SU-DHL-6 (cell line): ENCODE results near the gene ADARB2.
A peak's percentile ranks its signal among the peaks of the same experiment; 100 is the strongest.

Experiments used
- H2AFZ ChIP-seq: fragments of 200-600 bp; sonication (generic); 2 replicates; pipeline ENCODE4 v1.6.1; 2014; ENCODE audit warnings: low read depth, mild to moderate bottlenecking, moderate library complexity, mixed read lengths, antibody characterized with exemption, low read length; ENCODE audit not compliant: severe bottlenecking
- H3F3A ChIP-seq: fragments of 200-600 bp; shearing (Covaris generic); 2 replicates; pipeline ENCODE4 v1.6.0; 2016; ENCODE audit warnings: antibody characterized with exemption, mild to moderate bottlenecking; ENCODE audit not compliant: insufficient read depth
- H3K27ac ChIP-seq: fragments of 200-600 bp; sonication (generic); 2 replicates; pipeline ENCODE4 v1.5.1; 2016; ENCODE audit warnings: low read depth, mild to moderate bottlenecking, low read length, moderate library complexity, mixed read lengths
- H3K27me3 ChIP-seq: fragments of 200-600 bp; sonication (generic), shearing (Covaris generic); 2 replicates; pipeline ENCODE4 v1.6.0; 2014; ENCODE audit warnings: mild to moderate bottlenecking, low read length
- H3K36me3 ChIP-seq: fragments of 200-600 bp; sonication (generic); 2 replicates; pipeline ENCODE4 v1.6.1; 2014; ENCODE audit warnings: mild to moderate bottlenecking, low read length, mixed read lengths
- H3K4me2 ChIP-seq: fragments of 300-600, 200-600 bp; shearing (Covaris generic), sonication (generic); 2 replicates; pipeline ENCODE4 v1.6.0; 2014; ENCODE audit warnings: low read length, low read depth, mild to moderate bottlenecking; ENCODE audit not compliant: poor library complexity, severe bottlenecking
- H3K4me3 ChIP-seq: fragments of 200-600 bp; sonication (generic); 2 replicates; pipeline ENCODE4 v1.5.1; 2014; ENCODE audit warnings: antibody characterized with exemption, low read length, mild to moderate bottlenecking, mixed read lengths; ENCODE audit not compliant: insufficient read depth, poor library complexity, severe bottlenecking
- H3K79me2 ChIP-seq: fragments of 200-600 bp; sonication (generic); 2 replicates; pipeline ENCODE4 v1.6.1; 2014; ENCODE audit warnings: mild to moderate bottlenecking, low read length, moderate library complexity; ENCODE audit not compliant: insufficient read depth
- H3K9ac ChIP-seq: fragments of 200-600 bp; sonication (generic); 2 replicates; pipeline ENCODE4 v1.7.0; 2014; ENCODE audit warnings: mild to moderate bottlenecking, low read length
- H3K9me2 ChIP-seq: fragments of 200-600 bp; sonication (generic); replicated peaks from 2 replicates; pipeline ENCODE4 v1.6.1; 2014; ENCODE audit warnings: low read length; ENCODE audit not compliant: insufficient read depth
- H3K9me3 ChIP-seq: fragments of 200-600 bp; sonication (generic); 2 replicates; pipeline ENCODE4 v1.6.1; 2014; ENCODE audit warnings: low read length, mixed read lengths; ENCODE audit not compliant: insufficient read depth
- H4K20me1 ChIP-seq: fragments of 200-600 bp; sonication (generic); 2 replicates; pipeline ENCODE4 v1.6.1; 2014; ENCODE audit warnings: low read depth, mild to moderate bottlenecking, antibody characterized with exemption, low read length, moderate library complexity, mixed read lengths
- CTCF ChIP-seq: fragments of 200-600 bp; sonication (generic); IDR thresholded peaks from one replicate; pipeline ENCODE4 v1.5.1; 2017; ENCODE audit warnings: antibody characterized with exemption, mild to moderate bottlenecking, low read length, moderate library complexity; ENCODE audit not compliant: insufficient read depth, poor library complexity, severe bottlenecking
- EZH2phosphoT487 ChIP-seq: fragments of 200-600 bp; sonication (generic), shearing (Covaris generic); conservative IDR thresholded peaks from 2 replicates; pipeline ENCODE4 v1.6.1; 2018; ENCODE audit warnings: mild to moderate bottlenecking, antibody characterized with exemption, low read length, moderate library complexity, mixed read lengths

Gene ADARB2

GRCh38 chr10:1724921-1725488 is 12.3 kb downstream of the ADARB2 start:
- H3K9me2 ChIP-seq: no peaks in the 10 kb centered on the region
- H3K79me2 ChIP-seq: no peaks in the 10 kb centered on the region
- H3K27ac ChIP-seq: no peak overlapping the region
- H2AFZ ChIP-seq: no peak overlapping the region
- no peak overlapping the region for H3K4me2 ChIP-seq
- no peaks in the 10 kb centered on the region for H3K36me3 ChIP-seq
- H3K27me3 ChIP-seq: no peaks in the 10 kb centered on the region
- TF ChIP-seq CTCF (no peak), EZH2phosphoT487 (no peak)
- H4K20me1 ChIP-seq: no peaks in the 10 kb centered on the region
- no peak overlapping the region for H3K9ac ChIP-seq
- no peaks in the 10 kb centered on the region for H3F3A ChIP-seq
- no peak overlapping the region for H3K4me3 ChIP-seq
- H3K9me3 ChIP-seq: no peaks in the 10 kb centered on the region

- Histone ChIP-seq H4K20me1 (no peaks in the 10 kb centered on the region), H3K27me3 (no peaks in the 10 kb centered on the region)
Measured at GRCh38 chr10:1716839-1717238, 20.5 kb downstream of the ADARB2 start.

GRCh38 chr10:1715821-1716220 is 21.5 kb downstream of the ADARB2 start:
- TF ChIP-seq EZH2phosphoT487 (no peak), CTCF (peak; percentile 50)
- Histone ChIP-seq H3K4me2 (peak overlapping the region; percentile 4), H4K20me1 (no peaks in the 10 kb centered on the region)

More at GRCh38 chr10:1716839-1717238, 20.5 kb downstream of the ADARB2 start:
- TF ChIP-seq CTCF (no peak), EZH2phosphoT487 (no peak)
- Histone ChIP-seq H3K36me3 (no peaks in the 10 kb centered on the region), H3K9ac (no peak overlapping the region), H3K9me2 (no peaks in the 10 kb centered on the region), H3F3A (no peaks in the 10 kb centered on the region), H3K27ac (no peak overlapping the region), H2AFZ (no peak overlapping the region), H3K79me2 (no peaks in the 10 kb centered on the region), H3K4me2 (no peak overlapping the region), H3K4me3 (no peak overlapping the region), H3K9me3 (no peaks in the 10 kb centered on the region)

More at GRCh38 chr10:1715821-1716220, 21.5 kb downstream of the ADARB2 start:
- Histone ChIP-seq H3K9me3 (no peaks in the 10 kb centered on the region), H3K4me3 (no peak overlapping the region), H3K27me3 (no peaks in the 10 kb centered on the region), H3K79me2 (no peaks in the 10 kb centered on the region), H3F3A (no peaks in the 10 kb centered on the region), H2AFZ (no peak overlapping the region), H3K27ac (no peak overlapping the region), H3K9me2 (no peaks in the 10 kb centered on the region), H3K36me3 (no peaks in the 10 kb centered on the region), H3K9ac (no peak overlapping the region)
